ENCODE measurements around the gene ADAMTS6.

GRCh38 chr5:65173130-65173525 is 308.6 kb downstream of the ADAMTS6 start:
- TF ChIP-seq CTCF (IDR thresholded peaks at IDR 0.05): no peak
- no peak for TF ChIP-seq POLR2A (IDR thresholded peaks at IDR 0.05)
- TF ChIP-seq POLR2AphosphoS5 (IDR thresholded peaks at IDR 0.05): no peak
